Measurements from ENCODE around the gene UBLCP1.

Gene UBLCP1

DNA sequence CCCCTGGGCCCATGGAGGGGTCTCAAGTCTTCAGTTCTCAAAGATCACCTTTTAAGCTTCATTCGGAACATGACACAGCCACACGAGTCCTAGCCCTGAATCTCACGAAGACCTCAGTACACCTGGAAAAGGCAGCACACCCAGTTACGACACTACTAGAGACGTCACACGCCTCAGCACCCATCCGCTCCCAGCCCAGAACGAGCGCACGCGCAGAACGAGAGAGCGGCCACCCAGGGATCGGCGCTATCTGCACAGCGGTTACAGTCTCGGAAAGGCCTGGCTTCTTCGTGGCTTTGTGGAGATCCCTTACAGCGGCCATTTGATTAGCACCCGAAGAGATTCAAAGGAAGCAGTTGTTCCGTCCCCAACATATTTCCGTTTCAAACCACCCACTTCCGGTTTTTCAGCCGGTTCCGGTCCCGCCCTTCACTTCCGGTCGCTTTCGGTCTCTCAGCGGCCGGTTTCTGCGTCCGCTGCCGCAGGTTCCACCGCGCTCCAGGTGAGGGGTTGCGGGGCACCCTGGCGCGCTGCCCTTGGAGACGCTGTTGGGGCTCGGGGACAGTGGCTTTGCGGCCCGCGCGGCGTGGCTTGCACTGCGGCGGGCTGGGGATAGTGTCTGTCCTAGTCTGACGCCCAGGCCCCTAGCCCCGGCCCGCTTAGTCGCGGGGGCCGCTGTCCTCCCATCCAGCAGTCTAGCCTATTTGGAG lies at the start of gene UBLCP1 (continued):
- TF ChIP-seq ZNF449 (tag by site-specific recombination; IDR thresholded peaks at IDR 0.05) = 0 out of 2 replicates have a peak, but pooled peaks have one; percentile 18
- TF ChIP-seq ZNF248 (tag by site-specific recombination; IDR thresholded peaks at IDR 0.05) = no peak
- TF ChIP-seq ZBTB26 (tag by site-specific recombination; optimal IDR thresholded peaks at IDR 0.05) = peak; percentile 37
- peak; percentile 22; the same call in 1 of the 2 replicates for TF ChIP-seq ZBTB20 (tag by site-specific recombination; IDR thresholded peaks at IDR 0.05)
- peak; percentile 36; the same call in 1 of the 2 replicates for TF ChIP-seq ZNF394 (tag by site-specific recombination; IDR thresholded peaks at IDR 0.05; ENCODE audit: borderline replicate concordance)
- no peak for TF ChIP-seq WT1 (tag by site-specific recombination; IDR thresholded peaks at IDR 0.05)
- 0 out of 2 replicates have a peak, but pooled peaks have one; percentile 15 for TF ChIP-seq ZNF10 (tag by site-specific recombination; IDR thresholded peaks at IDR 0.05)
- no peak for TF ChIP-seq ZNF112 (tag by site-specific recombination; IDR thresholded peaks at IDR 0.05)
- no peak for TF ChIP-seq KLF10 (tag by site-specific recombination; IDR thresholded peaks at IDR 0.05)
- TF ChIP-seq SETDB1 (IDR thresholded peaks at IDR 0.05; ENCODE audit: insufficient read length, low read length) = peak; percentile 38
- peak; percentile 76; the same call in 1 of the 2 replicates for TF ChIP-seq ZNF501 (tag by site-specific recombination; IDR thresholded peaks at IDR 0.05)
- peak; percentile 68; the same call in 1 of the 2 replicates for TF ChIP-seq ZBTB17 (tag by site-specific recombination; IDR thresholded peaks at IDR 0.05)
- no peak for TF ChIP-seq ZNF174 (tag by site-specific recombination; IDR thresholded peaks at IDR 0.05)
- TF ChIP-seq ZNF398 (tag by site-specific recombination; IDR thresholded peaks at IDR 0.05) = no peak
- no peak for TF ChIP-seq ZNF473 (tag by site-specific recombination; IDR thresholded peaks at IDR 0.05)
- TF ChIP-seq PRDM6 (tag by site-specific recombination; IDR thresholded peaks at IDR 0.05) = no peak
- no peak; the same call in 1 of the 2 replicates for TF ChIP-seq ZNF561 (tag by site-specific recombination; IDR thresholded peaks at IDR 0.05; ENCODE audit: borderline replicate concordance)
- no peak for TF ChIP-seq KLF7 (tag by site-specific recombination; IDR thresholded peaks at IDR 0.05; ENCODE audit: borderline replicate concordance)
- TF ChIP-seq ZSCAN30 (tag by site-specific recombination; IDR thresholded peaks at IDR 0.05) = no peak; the same call in 1 of the 2 replicates
- peak; percentile 66; the same call in 1 of the 2 replicates for TF ChIP-seq PATZ1 (tag by site-specific recombination; IDR thresholded peaks at IDR 0.05)
- no peak for TF ChIP-seq ZNF791 (tag by site-specific recombination; IDR thresholded peaks at IDR 0.05)
- 0 out of 2 replicates have a peak, but pooled peaks have one; percentile 46 for TF ChIP-seq ZFP37 (tag by site-specific recombination; IDR thresholded peaks at IDR 0.05)
- TF ChIP-seq ELK4 (IDR thresholded peaks at IDR 0.05; ENCODE audit: borderline replicate concordance, low read depth, low read length) = peak; percentile 85; the same call in 1 of the 2 replicates
- peak; percentile 16; the same call in 1 of the 2 replicates for TF ChIP-seq ZNF660 (tag by site-specific recombination; IDR thresholded peaks at IDR 0.05)
- TF ChIP-seq ZEB2 (tag by site-specific recombination; IDR thresholded peaks at IDR 0.05) = peak; percentile 74
- TF ChIP-seq ZNF138 (tag by site-specific recombination; IDR thresholded peaks at IDR 0.05; ENCODE audit: borderline replicate concordance) = no peak
- peak; percentile 90 for TF ChIP-seq ZNF692 (tag by site-specific recombination; IDR thresholded peaks at IDR 0.05)
- TF ChIP-seq ZNF843 (tag by site-specific recombination; IDR thresholded peaks at IDR 0.05) = no peak
